PFSK-1 (cell line): ENCODE measurements around the gene DOHH.

Source experiments
- FOXP2 ChIP-seq: optimal IDR thresholded peaks from 2 replicates; pipeline ENCODE3; 2011; ENCODE audit warnings: borderline replicate concordance, control low read depth, inconsistent platforms; ENCODE audit not compliant: insufficient read depth; ENCODE audit errors: extremely low read length, extremely low read depth
- POLR2AphosphoS5 ChIP-seq: IDR thresholded peaks from 2 replicates; pipeline ENCODE4 v1.6.1; 2012; ENCODE audit warnings: low read depth, mild to moderate bottlenecking, control low read depth, low read length, moderate library complexity
- SIN3A ChIP-seq: IDR thresholded peaks from 2 replicates; pipeline ENCODE4 v1.6.1; 2012; ENCODE audit warnings: mild to moderate bottlenecking, low read length, moderate library complexity, borderline replicate concordance; ENCODE audit not compliant: insufficient read depth
- TAF1 ChIP-seq: IDR thresholded peaks from 2 replicates; pipeline ENCODE4 v1.6.1; 2012; ENCODE audit warnings: low read length, control low read depth, borderline replicate concordance; ENCODE audit not compliant: insufficient read depth
- TF ChIP-seq, protein P1 (sequence below), 2 experiments: IDR thresholded peaks; 2 replicates each; pipeline versions ENCODE4 v1.6.1 to v1.8.0; 2011 to 2012; ENCODE audit warnings: low read depth in 2 of 2, low read length in 2 of 2, control low read depth in 1 of 2, inconsistent platforms in 1 of 2, mild to moderate bottlenecking in 1 of 2, moderate library complexity in 1 of 2; ENCODE audit not compliant: insufficient read depth in 1 of 2

Gene DOHH

DNA sequence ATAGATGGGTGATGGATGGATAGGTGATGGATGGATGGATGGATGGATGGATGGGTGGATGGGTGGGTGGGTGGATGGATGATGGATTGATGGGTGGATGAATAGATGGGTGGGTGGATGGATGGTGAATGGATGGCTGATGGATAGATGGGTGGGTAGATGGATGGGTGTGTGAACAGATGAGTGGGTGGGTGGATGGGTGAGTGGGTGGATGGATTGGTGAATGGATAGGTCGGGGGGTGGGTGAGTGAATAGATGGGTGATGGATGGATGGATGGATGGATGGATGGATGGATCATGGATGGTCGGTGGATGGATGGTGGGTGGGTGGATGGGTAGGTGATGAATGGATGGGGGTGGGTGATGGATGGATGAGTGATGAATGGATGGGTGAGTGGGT is 23.6 kb downstream of the DOHH start:
- TF ChIP-seq SIN3A (no peak), TAF1 (no peak), FOXP2 (no peak), POLR2AphosphoS5 (no peak)
- TF ChIP-seq, protein P1, sequence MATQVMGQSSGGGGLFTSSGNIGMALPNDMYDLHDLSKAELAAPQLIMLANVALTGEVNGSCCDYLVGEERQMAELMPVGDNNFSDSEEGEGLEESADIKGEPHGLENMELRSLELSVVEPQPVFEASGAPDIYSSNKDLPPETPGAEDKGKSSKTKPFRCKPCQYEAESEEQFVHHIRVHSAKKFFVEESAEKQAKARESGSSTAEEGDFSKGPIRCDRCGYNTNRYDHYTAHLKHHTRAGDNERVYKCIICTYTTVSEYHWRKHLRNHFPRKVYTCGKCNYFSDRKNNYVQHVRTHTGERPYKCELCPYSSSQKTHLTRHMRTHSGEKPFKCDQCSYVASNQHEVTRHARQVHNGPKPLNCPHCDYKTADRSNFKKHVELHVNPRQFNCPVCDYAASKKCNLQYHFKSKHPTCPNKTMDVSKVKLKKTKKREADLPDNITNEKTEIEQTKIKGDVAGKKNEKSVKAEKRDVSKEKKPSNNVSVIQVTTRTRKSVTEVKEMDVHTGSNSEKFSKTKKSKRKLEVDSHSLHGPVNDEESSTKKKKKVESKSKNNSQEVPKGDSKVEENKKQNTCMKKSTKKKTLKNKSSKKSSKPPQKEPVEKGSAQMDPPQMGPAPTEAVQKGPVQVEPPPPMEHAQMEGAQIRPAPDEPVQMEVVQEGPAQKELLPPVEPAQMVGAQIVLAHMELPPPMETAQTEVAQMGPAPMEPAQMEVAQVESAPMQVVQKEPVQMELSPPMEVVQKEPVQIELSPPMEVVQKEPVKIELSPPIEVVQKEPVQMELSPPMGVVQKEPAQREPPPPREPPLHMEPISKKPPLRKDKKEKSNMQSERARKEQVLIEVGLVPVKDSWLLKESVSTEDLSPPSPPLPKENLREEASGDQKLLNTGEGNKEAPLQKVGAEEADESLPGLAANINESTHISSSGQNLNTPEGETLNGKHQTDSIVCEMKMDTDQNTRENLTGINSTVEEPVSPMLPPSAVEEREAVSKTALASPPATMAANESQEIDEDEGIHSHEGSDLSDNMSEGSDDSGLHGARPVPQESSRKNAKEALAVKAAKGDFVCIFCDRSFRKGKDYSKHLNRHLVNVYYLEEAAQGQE (IDR thresholded peaks at IDR 0.05; ENCODE audit: insufficient read depth in 1 of 2, low read depth in 2 of 2, low read length in 2 of 2) = no peak

DNA sequence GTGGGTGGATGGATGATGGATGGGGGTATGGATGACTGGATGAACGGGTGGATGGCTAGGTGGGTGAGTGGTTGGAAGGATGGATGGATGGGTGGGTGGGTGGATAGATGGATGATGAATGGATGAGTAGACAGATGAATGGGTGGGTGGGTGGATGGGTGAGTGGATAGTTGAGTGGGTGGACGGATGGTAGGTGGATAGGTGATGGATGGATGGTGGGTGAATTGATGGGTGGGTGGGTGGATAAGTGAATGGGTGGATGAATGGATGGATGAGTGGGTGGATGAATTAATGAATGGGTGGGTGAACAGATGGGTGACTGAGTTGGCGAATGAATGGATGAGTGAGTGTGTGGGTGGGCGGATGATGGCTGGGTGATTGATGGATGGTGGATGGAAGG is 25.0 kb downstream of the DOHH start:
- TF ChIP-seq, protein P1 (IDR thresholded peaks at IDR 0.05; ENCODE audit: insufficient read depth in 1 of 2, low read depth in 2 of 2, low read length in 2 of 2) = no peak
- TF ChIP-seq SIN3A (no peak), POLR2AphosphoS5 (no peak), FOXP2 (no peak), TAF1 (no peak)

DNA sequence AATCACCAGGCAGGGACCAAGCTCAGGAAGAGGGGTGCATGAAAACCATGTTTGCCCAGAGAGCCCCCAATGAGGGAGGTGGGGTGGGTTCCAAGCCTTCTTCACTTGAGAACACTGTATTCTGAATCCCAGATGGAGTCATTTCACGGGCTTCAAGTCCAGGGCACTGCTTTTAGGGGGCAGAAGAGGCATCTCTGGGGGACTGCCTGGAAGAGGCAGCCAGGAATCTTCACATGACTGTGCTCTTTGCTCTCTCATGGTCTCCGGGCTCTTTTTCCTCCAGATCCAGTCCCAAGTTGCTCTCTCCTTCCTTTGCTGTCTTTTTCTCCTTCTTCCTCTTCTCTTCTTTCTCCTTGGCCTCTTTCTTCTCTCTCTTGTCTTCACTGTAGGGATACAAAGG is 25.9 kb downstream of the DOHH start:
- no peak for TF ChIP-seq FOXP2

DNA sequence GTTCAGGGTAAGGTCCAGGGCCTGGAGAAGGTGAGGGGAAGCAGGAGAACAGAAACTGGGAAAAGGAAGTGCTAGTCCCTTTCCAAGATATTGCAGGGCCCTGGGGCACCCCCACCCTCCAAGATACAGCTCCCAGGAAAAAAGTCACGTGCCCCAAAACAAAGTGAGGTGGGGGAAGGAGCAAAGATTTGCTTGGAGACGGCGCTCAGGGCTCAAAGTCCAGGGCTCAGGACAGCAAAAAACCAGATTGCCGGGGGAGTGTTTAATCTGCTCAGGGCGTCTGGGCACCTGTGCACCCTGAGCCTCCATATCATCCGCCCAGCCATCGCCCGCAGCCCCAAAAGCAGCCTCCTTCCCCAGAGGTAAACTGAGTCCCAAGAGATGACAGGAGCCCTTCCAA is 26.5 kb downstream of the DOHH start:
- TF ChIP-seq SIN3A = no peak
- no peak for TF ChIP-seq POLR2AphosphoS5
- no peak for TF ChIP-seq TAF1
- TF ChIP-seq FOXP2 = no peak
- TF ChIP-seq, protein P1 (IDR thresholded peaks at IDR 0.05; ENCODE audit: insufficient read depth in 1 of 2, low read depth in 2 of 2, low read length in 2 of 2) = no peak

DNA sequence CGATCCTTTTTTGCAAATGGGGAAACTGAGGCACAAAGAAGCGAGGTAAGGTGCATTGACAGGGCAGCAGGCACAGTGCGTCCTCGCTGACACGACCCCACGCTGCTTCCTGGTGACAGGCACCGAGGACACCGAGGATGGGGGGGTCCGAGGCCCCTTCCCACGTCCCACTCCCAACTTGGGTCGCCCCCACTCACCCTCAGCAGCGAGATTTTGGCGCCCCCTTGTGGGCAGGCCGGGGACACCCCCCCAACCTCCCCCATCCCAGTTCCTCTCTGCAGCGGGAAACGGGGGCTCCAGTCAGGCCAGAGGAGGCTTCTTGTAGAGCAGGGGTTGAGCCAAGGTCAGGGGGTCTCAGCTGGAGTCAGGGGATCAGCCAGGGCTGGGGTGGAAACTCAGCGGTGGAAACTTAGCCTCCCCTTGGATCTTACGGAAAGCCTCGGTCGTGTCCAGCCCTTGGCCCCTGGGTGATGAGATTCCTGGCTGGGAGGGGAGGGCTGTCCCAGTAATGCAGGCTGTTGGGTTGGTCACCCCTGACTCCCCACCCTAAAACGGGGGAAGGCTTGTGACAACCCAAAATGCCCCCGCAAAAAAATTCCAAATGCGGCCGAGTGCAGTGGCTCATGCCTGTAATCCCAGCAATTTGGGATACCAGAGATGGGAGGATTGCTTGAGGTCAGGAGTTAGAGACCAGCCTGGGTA is 28.4 kb downstream of the DOHH start:
- no peak for TF ChIP-seq FOXP2

DNA sequence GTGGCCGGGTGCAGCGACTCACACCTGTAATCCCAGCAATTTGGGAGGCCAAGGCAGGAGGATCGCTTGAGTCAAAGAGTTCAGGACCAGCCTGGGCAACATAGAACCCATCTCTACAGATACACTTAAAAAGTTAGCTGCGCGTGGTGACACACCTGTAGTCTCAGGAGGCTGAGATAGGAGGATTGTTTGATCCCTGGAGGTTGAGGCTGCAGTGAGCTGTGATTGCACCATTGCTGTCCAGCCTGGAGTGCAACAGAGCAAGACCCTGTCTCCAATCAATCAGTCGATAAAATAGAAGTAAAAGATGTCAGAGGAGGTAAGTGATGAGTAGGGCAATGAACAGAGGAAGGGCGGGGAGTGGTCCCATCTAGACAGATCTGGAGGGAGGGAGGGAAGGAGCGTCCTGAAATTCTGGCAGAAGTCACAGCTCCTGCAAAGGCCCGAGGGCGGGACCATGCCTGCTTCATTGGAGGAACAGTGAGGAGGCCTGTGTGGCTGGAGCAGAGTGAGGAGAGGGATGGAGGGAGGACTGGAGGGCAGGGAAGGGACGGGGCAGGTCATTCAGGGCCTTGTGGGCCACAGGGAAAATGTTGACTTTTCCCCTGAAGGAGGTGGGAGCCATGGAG is 29.9 kb downstream of the DOHH start:
- no peak for TF ChIP-seq SIN3A
- TF ChIP-seq, protein P1 (IDR thresholded peaks at IDR 0.05; ENCODE audit: insufficient read depth in 1 of 2, low read depth in 2 of 2, low read length in 2 of 2) = no peak
- no peak for TF ChIP-seq POLR2AphosphoS5
- no peak for TF ChIP-seq TAF1
- no peak for TF ChIP-seq FOXP2
